ENCODE data around the gene ADCY10.
"Not testable (repeated sequence)": the region's sequence is repeated elsewhere in the genome, so short reads cannot be mapped to it uniquely, and the experiment has no call there.

The ADCY10 gene

GRCh38 chr1:167913895-167914496 lies at the start of gene ADCY10:
TSS of gene ADCY10 (minus strand) at chr1:167914134. CDS start at chr1:167905140, 8,994 bp downstream.
- DNase-seq = no peak

GRCh38 chr1:167957710-167958109 lies 43.8 kb upstream of the ADCY10 start:
- DNase-seq = no peak

GRCh38 chr1:167955915-167956314 lies 42.0 kb upstream of the ADCY10 start:
- peak; percentile 17 for DNase-seq

GRCh38 chr1:167950569-167950968 lies 36.6 kb upstream of the ADCY10 start:
- no peak for DNase-seq

GRCh38 chr1:167949785-167950184 lies 35.9 kb upstream of the ADCY10 start:
- DNase-seq = no peak

- no peak for DNase-seq
Measured at GRCh38 chr1:167947733-167948132, 33.8 kb upstream of the ADCY10 start.

GRCh38 chr1:167943541-167943940 lies 29.6 kb upstream of the ADCY10 start:
- no peak for DNase-seq

GRCh38 chr1:167940264-167940663 lies 26.3 kb upstream of the ADCY10 start:
- DNase-seq = no peak

- DNase-seq = no peak
Measured at GRCh38 chr1:167938080-167938636, 24.2 kb upstream of the ADCY10 start.

GRCh38 chr1:167937709-167938010 lies 23.7 kb upstream of the ADCY10 start:
- DNase-seq = no peak

- DNase-seq = peak; percentile 59
Measured at GRCh38 chr1:167936930-167937708, 23.2 kb upstream of the ADCY10 start, which contains the start of gene MPC2. TSS of gene MPC2 (minus strand) at chr1:167937072. CDS start at chr1:167935841, 1,231 bp downstream.

GRCh38 chr1:167936068-167936929 lies 22.4 kb upstream of the ADCY10 start, which contains the start of gene DCAF6:
TSS of gene DCAF6 (plus strand) at chr1:167936683. CDS start at chr1:167936912, 229 bp downstream.
- peak; percentile 98 for DNase-seq

GRCh38 chr1:167935216-167936067 lies 21.5 kb upstream of the ADCY10 start:
- DNase-seq = peak; percentile 47

- no peak for DNase-seq
Measured at GRCh38 chr1:167934426-167935215, 20.7 kb upstream of the ADCY10 start.

GRCh38 chr1:167933788-167934187 lies 19.9 kb upstream of the ADCY10 start:
- no peak for DNase-seq

- no peak for DNase-seq
Measured at GRCh38 chr1:167929725-167930124, 15.8 kb upstream of the ADCY10 start.

GRCh38 chr1:167928919-167929318 lies 15.0 kb upstream of the ADCY10 start:
- not testable (repeated sequence) for DNase-seq

- no peak for DNase-seq
Measured at GRCh38 chr1:167928457-167928852, 14.5 kb upstream of the ADCY10 start.

GRCh38 chr1:167927046-167927754 lies 13.3 kb upstream of the ADCY10 start:
- DNase-seq = peak; percentile 63

- no peak for DNase-seq
Measured at GRCh38 chr1:167926486-167926997, 12.6 kb upstream of the ADCY10 start.

All from kidney glomerular epithelial cell (primary cell).